Activated T-cell treated with anti-CD3 and anti-CD28 coated beads, Interleukin-2, amount 50 U/mL, for 72 hours (primary cell): ENCODE measurements around the gene NUP210L. TPM values are rescaled to one million over a fixed set of nuclear protein-coding genes. Genes with fewer than 3 reads are reported as not detected.
"Not testable (repeated sequence)": the region's sequence is repeated elsewhere in the genome, so short reads cannot be mapped to it uniquely, and the experiment has no call there.

ENCODE experiments used
- ATAC-seq, 2 donors: fragments of 150-1000 bp; cut with Tn5 transposase; replicated peaks in 1 of 2; 2 replicates each; pipeline ENCODE4 v1.10.0; 2021; ENCODE audit warnings: moderate library complexity in 2 of 2, mild to moderate bottlenecking in 1 of 2
- DNase-seq, 2 donors: peaks; one replicate each; pipeline ENCODE4 v3.0.0; 2021 to 2022; ENCODE audit warnings: mixed read lengths in 1 of 2
- H3K27ac Mint-ChIP-seq: one replicate; pipeline ENCODE4 v1.8.0; 2022; ENCODE audit warnings: mild to moderate bottlenecking, moderate library complexity, mixed read lengths
- H3K27me3 Mint-ChIP-seq: one replicate; pipeline ENCODE4 v1.8.0; 2022; ENCODE audit warnings: low read depth, mixed read lengths
- H3K36me3 Mint-ChIP-seq, 2 donors: one replicate each; pipeline ENCODE4 v1.8.0; 2022; ENCODE audit warnings: mixed read lengths in 2 of 2, mild to moderate bottlenecking in 1 of 2; ENCODE audit not compliant: insufficient read depth in 2 of 2
- H3K4me1 Mint-ChIP-seq: one replicate; pipeline ENCODE4 v1.8.0; 2022; ENCODE audit warnings: low read depth, mixed read lengths
- H3K4me3 Mint-ChIP-seq, 2 donors: one replicate each; pipeline ENCODE4 v1.8.0; 2022; ENCODE audit warnings: mild to moderate bottlenecking in 2 of 2, mixed read lengths in 2 of 2, moderate library complexity in 2 of 2
- H3K9me3 Mint-ChIP-seq, 2 donors: one replicate each; pipeline ENCODE4 v1.8.0; 2022; ENCODE audit warnings: mixed read lengths in 2 of 2
- total RNA-seq, 2 donors: library from RNA; stranded (reverse); gene quantifications; one replicate each; pipeline ENCODE4 v1.2.3, GENCODE V29; 2022

NUP210L gene
- total RNA-seq, 2 donors from 2014 or later, result 0.07 to 0.14 TPM

DNA sequence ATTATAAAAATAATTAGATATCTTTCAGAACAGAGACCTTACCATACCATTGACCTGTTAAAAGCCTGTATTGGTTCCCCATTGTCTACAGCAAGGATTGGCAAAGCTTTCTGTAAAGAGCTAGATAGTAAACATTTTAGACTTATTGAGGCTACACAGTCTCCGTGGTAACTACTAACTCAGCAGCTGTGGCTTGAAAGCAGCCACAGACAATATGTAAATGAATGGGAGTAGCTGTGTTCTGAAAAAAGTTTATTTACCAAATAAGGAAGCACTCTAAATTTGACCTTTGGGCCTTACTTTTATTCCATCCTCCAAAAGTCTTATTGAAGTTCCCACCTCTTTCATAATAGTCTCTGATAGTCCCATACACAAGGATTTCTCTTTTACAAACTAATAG lies 39.7 kb downstream of the NUP210L start:
- Mint-ChIP-seq H3K27me3 (no peaks in the 10 kb centered on the region), H3K4me1 (peaks cover 6% of the 10 kb centered on the region), H3K27ac (no peak overlapping the region), H3K9me3 (no peaks in the 10 kb centered on the region), H3K4me3 (no peak overlapping the region), H3K36me3 (no peaks in the 10 kb centered on the region)
- ATAC-seq, result peak in 1 of 2 donors; percentile 51
- no peak for DNase-seq

DNA sequence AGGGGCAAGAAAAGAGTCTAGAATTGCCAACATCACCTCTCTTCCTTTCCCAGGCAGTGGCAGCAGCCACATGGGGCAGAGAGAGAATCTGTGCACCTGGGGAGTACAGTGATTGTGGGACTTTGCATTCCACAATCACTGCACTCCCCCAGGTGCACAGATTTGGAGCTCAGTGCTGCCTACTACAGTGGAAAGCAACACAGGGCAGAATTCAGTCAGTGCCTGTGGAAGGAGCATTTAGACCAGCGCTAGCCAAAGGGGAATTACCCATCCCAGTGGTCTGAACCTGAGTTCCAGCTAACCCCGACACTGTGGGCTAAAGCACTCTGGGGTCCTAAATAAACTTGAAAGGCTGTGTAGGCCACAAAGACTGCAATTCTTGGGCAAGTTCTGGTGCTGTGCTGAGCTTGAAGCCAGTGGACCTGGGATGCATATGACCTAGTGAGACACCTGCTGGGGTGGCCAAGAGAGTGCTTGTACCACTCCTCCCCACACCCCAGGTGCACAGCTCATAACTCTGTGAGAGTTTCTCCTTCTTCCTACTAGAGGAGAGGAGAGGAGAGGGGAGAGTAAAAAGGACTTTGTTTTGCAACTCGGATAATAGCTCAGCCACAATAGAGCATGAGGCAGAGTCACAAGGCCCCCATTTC lies 50.3 kb downstream of the NUP210L start:
- no peak overlapping the region for H3K27ac Mint-ChIP-seq

DNA sequence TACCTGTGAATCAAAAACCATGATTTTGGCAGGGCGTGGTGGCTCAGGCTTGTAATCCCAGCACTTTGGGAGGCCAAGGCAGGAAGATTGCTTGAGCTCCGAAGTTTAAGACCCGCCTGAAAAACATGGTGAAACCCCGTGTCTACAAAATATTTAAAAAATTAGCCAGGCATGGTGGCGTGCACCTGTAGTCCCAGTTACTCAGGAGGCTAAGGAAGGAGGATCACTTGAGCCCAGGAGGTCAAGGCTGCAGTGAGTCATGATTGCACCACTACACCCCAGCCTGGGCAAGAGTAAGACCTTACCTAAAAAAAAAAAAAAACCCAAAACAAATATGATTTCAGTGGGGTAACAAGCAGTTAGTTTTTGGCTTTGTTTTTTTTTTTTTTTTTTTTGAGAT lies 54.7 kb downstream of the NUP210L start:
- H3K9me3 Mint-ChIP-seq, DNase-seq, H3K4me3 Mint-ChIP-seq, H3K27ac Mint-ChIP-seq, H3K36me3 Mint-ChIP-seq, H3K27me3 Mint-ChIP-seq, ATAC-seq, H3K4me1 Mint-ChIP-seq: not testable (repeated sequence)

More for the DNA sequence above, 50.3 kb downstream of the NUP210L start:
- ATAC-seq (no peak), DNase-seq (no peak)
- no peaks in the 10 kb centered on the region for H3K36me3 Mint-ChIP-seq
- no peaks in the 10 kb centered on the region for H3K27me3 Mint-ChIP-seq
- no peak overlapping the region for H3K4me3 Mint-ChIP-seq
- H3K4me1 Mint-ChIP-seq, result no peaks in the 10 kb centered on the region
- H3K9me3 Mint-ChIP-seq, result no peaks in the 10 kb centered on the region

DNA sequence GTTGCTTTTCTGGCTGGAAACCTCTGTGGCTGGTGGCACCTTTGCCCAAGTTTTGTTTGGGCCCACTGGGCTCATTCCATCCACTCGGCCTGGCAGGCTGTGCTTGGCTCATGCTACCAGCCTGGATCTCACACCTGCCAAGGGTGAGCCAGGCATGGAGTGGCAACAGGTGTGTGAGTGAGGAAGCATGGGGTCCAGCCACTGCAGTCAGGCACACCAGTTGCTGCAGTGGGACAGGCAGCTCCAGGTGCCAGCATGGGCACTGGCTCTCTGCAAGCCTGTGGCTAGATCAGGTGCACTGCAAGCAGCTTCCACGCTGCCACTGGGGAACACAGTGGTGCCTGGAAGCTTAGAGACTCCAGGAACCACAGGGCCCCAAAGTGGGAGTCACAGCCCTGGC lies 57.0 kb downstream of the NUP210L start:
- no peak overlapping the region for H3K27ac Mint-ChIP-seq
- no peaks in the 10 kb centered on the region for H3K9me3 Mint-ChIP-seq
- H3K36me3 Mint-ChIP-seq, result no peaks in the 10 kb centered on the region

DNA sequence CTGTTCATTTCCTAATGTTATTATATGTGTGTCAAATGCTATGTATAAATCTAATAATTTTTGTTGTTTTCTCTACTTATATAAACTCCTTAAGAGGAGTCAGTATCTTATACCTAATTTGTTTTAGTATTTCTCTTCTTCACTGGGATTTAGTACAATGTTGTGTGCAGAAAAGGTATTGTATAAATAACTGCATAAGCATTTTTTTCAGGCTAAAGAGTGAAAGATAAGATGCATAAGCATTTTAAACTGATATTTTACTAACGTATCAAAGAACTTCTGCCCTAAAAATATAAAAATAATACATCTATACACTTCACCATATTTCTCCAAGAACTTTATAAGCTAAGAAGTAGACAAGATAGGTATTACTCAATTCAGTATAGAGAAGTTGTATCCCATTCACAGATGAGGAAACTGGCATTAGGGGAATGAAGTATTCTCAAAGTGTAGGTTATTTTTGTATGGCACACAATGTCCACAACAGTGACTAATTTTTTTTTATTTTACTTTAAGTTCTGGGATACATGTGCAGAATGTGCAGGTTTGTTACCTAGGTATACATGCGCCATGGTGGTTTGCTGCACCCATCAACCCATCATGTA lies 59.3 kb downstream of the NUP210L start:
- no peak for ATAC-seq
- Mint-ChIP-seq H3K27me3 (no peaks in the 10 kb centered on the region), H3K36me3 (no peaks in the 10 kb centered on the region), H3K4me1 (no peaks in the 10 kb centered on the region), H3K9me3 (no peaks in the 10 kb centered on the region), H3K4me3 (no peak overlapping the region), H3K27ac (no peak overlapping the region)
- DNase-seq, result no peak

More for the DNA sequence above, 57.0 kb downstream of the NUP210L start:
- Mint-ChIP-seq H3K27me3 (no peaks in the 10 kb centered on the region), H3K4me3 (no peak overlapping the region), H3K4me1 (no peaks in the 10 kb centered on the region)
- DNase-seq, result no peak
- no peak for ATAC-seq

DNA sequence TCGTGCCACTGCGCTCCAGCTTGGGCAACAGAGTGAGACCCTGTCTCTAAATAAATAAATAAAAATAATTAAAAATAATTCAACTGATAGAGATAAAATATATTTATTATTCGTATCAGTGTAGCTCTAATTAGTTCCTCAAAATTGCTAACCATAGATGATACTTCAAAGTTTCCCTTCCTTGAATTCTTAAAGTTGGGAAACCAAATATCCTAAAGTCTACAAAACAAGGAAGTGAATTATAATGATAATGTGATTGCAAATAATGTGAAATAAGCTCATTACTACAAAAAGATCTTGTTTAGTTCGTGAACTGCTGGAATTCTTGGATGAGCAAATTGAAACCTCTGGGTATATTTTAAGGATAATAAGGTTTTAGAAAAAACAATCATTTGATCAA lies 60.5 kb downstream of the NUP210L start:
- no peaks in the 10 kb centered on the region for H3K27me3 Mint-ChIP-seq
- H3K27ac Mint-ChIP-seq, result no peak overlapping the region
- no peak for ATAC-seq
- no peak for DNase-seq
- no peaks in the 10 kb centered on the region for H3K9me3 Mint-ChIP-seq
- H3K4me1 Mint-ChIP-seq, result no peaks in the 10 kb centered on the region
- H3K36me3 Mint-ChIP-seq, result no peaks in the 10 kb centered on the region
- H3K4me3 Mint-ChIP-seq, result no peak overlapping the region

DNA sequence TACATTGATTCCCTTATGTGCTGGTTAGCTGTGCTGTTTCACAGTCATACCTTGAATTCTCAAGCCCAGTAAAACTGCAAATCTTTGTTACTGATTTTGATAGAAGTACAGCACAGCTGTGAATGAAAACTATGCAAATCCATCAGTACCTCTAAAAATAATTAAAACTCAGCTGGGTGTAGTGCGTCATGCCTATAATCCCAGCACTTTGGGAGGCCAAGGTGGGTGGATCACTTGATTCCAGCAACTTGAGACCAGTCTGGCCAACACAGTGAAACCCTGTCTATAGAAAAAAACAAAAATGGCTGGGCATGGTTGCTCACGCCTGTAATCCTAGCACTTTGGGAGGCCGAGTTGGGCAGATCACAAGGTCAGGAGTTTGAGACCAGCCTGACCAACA lies 61.2 kb downstream of the NUP210L start:
- Mint-ChIP-seq H3K27ac (no peak overlapping the region), H3K36me3 (no peaks in the 10 kb centered on the region), H3K4me3 (no peak overlapping the region), H3K27me3 (no peaks in the 10 kb centered on the region), H3K9me3 (no peaks in the 10 kb centered on the region), H3K4me1 (no peaks in the 10 kb centered on the region)
- ATAC-seq, result no peak
- DNase-seq, result no peak

DNA sequence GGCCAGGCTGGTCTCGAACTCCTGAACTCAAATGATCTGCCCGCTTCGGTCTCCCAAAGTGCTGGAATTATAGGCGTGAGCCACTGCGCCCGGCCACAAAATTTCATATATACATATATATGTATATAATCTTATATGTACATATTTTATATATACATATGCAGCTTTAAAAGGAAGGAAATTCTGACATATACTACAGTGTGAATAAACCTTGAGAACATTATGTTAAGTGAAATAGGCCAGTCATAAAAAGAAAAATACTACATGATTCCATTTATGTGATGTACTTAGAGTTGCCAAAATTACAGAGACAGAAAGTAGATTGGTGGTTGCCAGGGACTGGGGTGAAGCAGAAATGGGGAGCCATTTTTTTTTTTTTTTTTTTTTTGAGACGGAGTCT lies 63.2 kb downstream of the NUP210L start:
- DNase-seq, result no peak
- H3K27ac Mint-ChIP-seq, result no peak overlapping the region
- no peaks in the 10 kb centered on the region for H3K4me1 Mint-ChIP-seq
- H3K27me3 Mint-ChIP-seq, result no peaks in the 10 kb centered on the region
- no peak overlapping the region for H3K4me3 Mint-ChIP-seq
- H3K9me3 Mint-ChIP-seq, result no peaks in the 10 kb centered on the region
- no peak for ATAC-seq
- no peaks in the 10 kb centered on the region for H3K36me3 Mint-ChIP-seq

DNA sequence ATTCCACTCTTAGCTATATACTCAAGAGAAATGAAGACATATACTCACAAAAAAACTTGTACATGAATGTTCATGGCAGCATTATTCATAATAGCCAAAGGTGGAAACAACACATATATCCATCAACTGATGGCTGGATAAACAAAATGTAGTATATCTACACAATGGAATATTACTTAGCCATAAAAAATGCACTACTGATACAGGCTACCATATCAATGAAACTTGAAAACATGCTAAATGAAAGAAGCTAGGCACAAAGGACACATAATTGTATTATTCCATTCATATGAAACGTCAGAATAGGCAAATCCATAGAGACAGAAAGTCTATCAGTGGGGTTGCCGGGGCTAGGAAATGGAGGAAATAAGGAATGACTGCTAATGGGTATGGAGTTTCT lies 67.3 kb downstream of the NUP210L start:
- no peaks in the 10 kb centered on the region for H3K4me1 Mint-ChIP-seq
- DNase-seq (no peak), ATAC-seq (no peak)
- no peak overlapping the region for H3K27ac Mint-ChIP-seq
- no peaks in the 10 kb centered on the region for H3K27me3 Mint-ChIP-seq
- peaks cover 0 to 3% of the 10 kb centered on the region in 2 donors for H3K36me3 Mint-ChIP-seq
- peaks cover 0 to 1% of the 10 kb centered on the region in 2 donors for H3K9me3 Mint-ChIP-seq
- no peak overlapping the region for H3K4me3 Mint-ChIP-seq

DNA sequence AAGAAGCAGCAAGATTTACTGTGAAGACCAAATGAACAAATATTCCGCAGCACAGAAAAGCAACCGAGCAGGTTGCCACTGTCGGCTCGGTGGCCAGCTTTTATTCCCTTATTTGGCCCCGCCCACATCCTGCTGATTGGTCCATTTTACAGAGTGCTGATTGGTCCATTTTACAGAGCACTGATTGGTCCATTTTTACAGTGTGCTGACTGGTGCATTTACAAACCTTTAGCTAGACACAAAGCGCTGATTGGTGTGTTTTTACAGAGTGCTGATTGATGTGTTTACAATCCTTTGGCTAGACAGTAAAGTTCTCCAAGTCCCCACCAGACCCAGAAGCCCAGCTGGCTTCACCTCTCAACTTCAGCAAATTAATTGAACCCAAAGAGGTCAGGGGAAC lies 71.8 kb downstream of the NUP210L start:
- not testable (repeated sequence) for H3K27me3 Mint-ChIP-seq, ATAC-seq, H3K4me1 Mint-ChIP-seq, H3K9me3 Mint-ChIP-seq, DNase-seq, H3K36me3 Mint-ChIP-seq, H3K27ac Mint-ChIP-seq, H3K4me3 Mint-ChIP-seq

DNA sequence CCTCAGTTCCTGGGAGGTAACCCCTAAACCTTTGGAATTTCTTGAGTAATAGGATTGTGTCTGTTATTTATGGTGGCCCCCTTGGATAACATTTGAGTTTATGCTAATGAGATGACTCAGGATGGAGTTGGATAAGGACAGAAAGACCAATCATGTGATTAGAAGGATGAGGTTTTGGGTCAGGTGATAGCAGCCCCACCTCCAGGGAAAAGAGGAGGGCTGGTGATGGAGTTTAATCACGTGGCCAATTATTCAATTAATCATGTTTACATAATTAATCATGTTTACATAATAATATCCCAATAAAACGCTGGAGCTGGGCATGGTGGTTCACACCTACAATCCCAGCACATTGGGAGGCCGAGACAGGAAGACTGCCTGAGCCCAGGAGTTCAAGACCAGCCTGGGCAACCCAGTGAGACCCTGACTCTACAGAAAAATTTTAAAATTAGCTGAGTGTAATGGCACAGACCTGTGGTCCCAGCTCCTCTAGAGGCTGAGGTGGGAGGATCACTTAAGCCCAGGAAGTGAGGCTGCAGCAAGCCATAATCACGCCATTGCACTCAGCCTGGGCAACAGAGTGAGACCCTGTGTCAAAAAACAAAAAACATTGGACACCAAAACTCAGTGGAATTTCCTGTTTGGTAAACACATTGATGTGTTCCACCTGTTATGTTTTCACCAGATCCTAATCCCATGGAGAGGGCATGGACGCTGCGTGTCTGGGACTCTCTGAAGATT lies 73.3 kb downstream of the NUP210L start:
- Mint-ChIP-seq H3K27ac (no peak overlapping the region), H3K36me3 (peaks cover 0 to 7% of the 10 kb centered on the region in 2 donors), H3K9me3 (peaks cover 3 to 4% of the 10 kb centered on the region in 2 donors), H3K4me1 (no peaks in the 10 kb centered on the region), H3K27me3 (no peaks in the 10 kb centered on the region), H3K4me3 (no peak overlapping the region)
- no peak for DNase-seq
- ATAC-seq, result no peak

DNA sequence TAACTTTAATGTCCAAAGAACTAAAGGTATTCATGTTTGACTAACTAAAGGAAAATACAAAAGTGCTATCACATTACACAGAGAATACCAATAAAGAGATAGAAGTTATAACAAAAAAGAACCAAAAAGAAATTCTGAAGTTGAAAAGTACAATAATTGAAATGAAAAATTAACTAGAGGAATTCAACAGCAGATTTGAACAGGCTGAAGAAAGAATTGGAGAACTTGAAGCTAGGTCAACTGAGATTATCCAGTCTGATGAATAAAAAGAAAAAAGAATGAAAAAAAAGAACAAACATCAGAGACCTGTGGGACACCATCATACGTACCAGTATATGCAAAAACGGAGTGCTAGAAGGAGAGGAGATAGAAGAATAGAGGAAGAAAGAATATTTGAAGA lies 78.5 kb downstream of the NUP210L start:
- peaks cover 4 to 5% of the 10 kb centered on the region in 2 donors for H3K9me3 Mint-ChIP-seq

DNA sequence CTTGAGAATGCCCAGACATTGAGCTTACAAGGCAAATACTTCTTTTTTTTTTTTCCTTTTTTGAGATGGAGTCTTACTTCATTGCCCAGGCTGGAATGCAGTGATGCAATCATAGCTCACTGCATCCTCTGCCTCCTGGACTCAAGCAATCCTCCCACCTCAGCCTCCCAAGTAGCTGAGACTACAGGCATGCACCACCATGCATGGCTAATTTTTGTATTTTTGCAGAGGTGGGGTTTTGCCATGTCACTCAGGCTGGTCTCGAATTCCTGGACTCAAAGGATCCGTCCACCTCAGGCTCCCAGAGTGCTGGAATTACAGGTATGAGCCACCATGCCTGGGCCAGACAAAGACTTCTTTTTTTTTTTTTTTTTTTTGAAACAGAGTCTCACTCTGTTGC lies 79.1 kb downstream of the NUP210L start:
- Mint-ChIP-seq H3K27me3 (peaks cover 7% of the 10 kb centered on the region), H3K36me3 (peaks cover 1 to 8% of the 10 kb centered on the region in 2 donors), H3K27ac (no peak overlapping the region), H3K4me1 (no peaks in the 10 kb centered on the region), H3K9me3 (peaks cover 4 to 5% of the 10 kb centered on the region in 2 donors), H3K4me3 (no peak overlapping the region)
- no peak for ATAC-seq
- DNase-seq, result no peak

More for the DNA sequence above, 78.5 kb downstream of the NUP210L start:
- no peaks in the 10 kb centered on the region for H3K4me1 Mint-ChIP-seq
- DNase-seq, result no peak
- peaks cover 1 to 8% of the 10 kb centered on the region in 2 donors for H3K36me3 Mint-ChIP-seq
- H3K27ac Mint-ChIP-seq, result no peak overlapping the region
- H3K4me3 Mint-ChIP-seq, result no peak overlapping the region
- ATAC-seq, result no peak
- H3K27me3 Mint-ChIP-seq, result peaks cover 7% of the 10 kb centered on the region
